GM13977 (cell line): ENCODE results near the gene ISOC1.

Experiments
- DNase-seq: peaks from one replicate; pipeline ENCODE4 v3.0.0; 2012; ENCODE audit warnings: low spot score
- in situ Hi-C: fragments of 300-500 bp; cut with MboI; formaldehyde crosslinking; loops from one replicate; pipeline ENCODE4 v1.12.0; 2022; ENCODE audit warnings: low sequenced_read_pairs, low pct_unique_long_range_greater_than_20kb, mixed read lengths, inconsistent platforms; ENCODE audit not compliant: unreplicated experiment
- TF ChIP-seq, protein P1 (sequence below): IDR thresholded peaks from 2 replicates; pipeline ENCODE4 v1.5.1; 2012; ENCODE audit warnings: mild to moderate bottlenecking, control low read depth; ENCODE audit not compliant: insufficient read depth; ENCODE audit errors: extremely low read depth, missing control alignments

Gene ISOC1

DNA sequence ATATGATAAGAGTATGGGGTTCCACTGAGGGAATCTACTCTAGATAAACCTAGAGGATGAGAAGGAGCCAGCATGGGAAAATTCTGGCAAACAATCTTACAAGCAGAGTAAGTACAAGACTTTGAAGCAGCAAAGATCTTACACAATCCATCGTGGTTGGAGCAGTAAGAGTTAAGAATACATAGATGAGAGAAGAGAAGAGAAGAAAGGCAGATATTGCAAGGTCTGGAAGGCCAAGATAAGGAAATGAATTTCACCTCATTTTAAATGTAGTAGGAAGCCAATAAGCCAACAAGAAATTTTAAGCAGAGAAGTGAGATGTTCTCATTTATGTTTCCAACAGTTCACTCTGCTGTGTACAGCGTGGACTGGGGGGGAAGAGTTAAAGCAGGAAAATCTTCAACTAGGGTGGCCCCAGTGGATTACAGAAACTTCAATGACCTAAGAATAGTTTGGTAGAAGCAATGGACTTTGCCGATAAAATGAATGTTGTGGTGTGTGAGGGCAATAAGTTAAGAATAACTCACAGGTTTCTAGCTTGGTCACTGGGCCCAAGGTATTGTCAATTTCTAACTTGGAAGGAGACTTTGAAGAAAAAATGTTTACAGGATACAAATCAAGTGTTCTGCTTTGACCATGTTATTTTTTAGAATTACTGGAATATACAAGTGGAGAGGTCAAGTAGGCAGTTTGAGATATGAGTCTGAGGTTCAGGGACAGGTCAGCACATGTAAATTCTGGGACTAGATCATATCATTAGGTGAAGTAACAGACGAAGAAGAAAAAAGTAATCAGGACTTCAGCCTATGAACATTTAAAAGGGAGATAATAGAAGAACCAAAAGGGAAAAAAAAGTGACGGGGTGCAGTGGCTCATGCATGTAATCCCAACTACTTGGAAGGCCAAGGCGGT lies 12.1 kb upstream of the ISOC1 start:
- in situ Hi-C loops: no loop called here
- TF ChIP-seq, protein P1, sequence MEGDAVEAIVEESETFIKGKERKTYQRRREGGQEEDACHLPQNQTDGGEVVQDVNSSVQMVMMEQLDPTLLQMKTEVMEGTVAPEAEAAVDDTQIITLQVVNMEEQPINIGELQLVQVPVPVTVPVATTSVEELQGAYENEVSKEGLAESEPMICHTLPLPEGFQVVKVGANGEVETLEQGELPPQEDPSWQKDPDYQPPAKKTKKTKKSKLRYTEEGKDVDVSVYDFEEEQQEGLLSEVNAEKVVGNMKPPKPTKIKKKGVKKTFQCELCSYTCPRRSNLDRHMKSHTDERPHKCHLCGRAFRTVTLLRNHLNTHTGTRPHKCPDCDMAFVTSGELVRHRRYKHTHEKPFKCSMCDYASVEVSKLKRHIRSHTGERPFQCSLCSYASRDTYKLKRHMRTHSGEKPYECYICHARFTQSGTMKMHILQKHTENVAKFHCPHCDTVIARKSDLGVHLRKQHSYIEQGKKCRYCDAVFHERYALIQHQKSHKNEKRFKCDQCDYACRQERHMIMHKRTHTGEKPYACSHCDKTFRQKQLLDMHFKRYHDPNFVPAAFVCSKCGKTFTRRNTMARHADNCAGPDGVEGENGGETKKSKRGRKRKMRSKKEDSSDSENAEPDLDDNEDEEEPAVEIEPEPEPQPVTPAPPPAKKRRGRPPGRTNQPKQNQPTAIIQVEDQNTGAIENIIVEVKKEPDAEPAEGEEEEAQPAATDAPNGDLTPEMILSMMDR: no peak
- no peak for DNase-seq

DNA sequence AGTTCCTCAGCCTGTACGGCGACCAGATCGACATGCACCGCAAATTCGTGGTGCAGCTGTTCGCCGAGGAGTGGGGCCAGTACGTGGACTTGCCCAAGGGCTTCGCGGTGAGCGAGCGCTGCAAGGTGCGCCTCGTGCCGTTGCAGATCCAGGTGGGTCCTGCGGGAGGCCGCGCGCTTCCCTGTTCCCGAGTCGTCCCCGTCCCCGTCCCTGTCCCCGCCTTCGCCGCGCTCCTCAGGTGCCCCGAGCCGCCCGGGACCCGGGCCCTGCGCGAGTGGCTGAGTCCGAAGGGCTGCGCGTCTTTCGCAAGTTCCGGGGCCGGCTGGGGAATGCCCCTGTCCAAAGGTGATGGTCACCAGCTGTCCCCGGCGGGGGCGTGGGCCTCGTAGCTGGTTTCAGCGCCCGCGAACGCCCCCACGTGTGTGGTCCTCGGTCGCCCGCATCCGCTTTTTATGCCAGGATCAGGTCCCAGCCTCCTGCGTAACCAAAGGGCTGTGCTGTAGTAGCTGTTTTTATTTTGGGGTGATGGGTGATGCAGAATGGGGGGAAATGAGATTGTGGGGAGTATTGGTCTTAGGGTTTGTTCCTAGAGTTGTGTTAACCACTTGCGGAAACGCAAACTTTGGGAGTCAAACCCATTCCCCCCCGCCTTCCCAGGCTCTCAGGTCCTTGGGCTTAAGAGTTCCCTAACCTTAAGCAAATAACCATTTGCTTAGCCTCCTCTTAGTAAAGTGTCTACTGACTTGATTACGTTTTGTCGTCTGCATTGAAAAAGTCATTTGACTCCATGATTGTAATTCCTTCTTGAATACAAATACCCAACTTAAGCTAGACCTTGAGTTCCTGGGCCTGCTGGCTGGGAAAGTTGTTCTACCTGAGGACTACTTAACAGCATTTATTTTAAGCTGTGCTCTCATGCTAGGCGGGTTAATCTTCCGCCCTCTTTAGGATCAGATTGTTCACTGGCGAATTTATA lies 663 bp downstream of the ISOC1 start:
- TF ChIP-seq, protein P1: no peak
- DNase-seq: peak; percentile 71
- in situ Hi-C loops: no loop called here

DNA sequence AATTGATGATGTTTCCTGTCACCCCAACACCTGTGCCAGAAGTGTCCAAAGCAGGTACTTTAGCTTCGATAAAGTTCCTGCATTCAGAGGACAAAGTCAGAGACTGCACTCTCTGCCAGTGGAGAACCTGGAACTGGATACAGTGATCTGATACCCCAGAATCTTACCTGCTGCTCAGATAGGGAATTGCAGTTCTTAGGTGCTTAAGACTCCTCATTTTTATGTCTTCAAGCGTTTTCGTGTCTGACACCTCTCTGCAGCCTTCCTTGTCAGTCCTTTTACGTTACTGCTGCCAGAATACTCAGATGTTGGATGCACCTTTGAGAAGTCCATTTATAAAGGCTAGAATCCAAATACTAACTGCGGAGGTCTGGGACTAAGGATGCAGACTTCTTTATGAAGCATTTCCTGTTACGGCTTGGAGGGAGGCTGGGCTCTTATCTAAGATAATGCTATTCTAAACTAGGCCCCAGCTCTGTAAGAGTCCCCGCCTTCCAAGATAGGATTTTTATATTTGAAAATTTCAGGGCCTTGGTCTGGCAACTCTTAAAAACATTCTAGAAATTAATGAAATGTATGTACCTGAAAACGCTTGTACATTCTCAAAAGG lies 1.9 kb downstream of the ISOC1 start:
- TF ChIP-seq, protein P1: no peak
- in situ Hi-C loops: no loop called here
- no peak for DNase-seq

DNA sequence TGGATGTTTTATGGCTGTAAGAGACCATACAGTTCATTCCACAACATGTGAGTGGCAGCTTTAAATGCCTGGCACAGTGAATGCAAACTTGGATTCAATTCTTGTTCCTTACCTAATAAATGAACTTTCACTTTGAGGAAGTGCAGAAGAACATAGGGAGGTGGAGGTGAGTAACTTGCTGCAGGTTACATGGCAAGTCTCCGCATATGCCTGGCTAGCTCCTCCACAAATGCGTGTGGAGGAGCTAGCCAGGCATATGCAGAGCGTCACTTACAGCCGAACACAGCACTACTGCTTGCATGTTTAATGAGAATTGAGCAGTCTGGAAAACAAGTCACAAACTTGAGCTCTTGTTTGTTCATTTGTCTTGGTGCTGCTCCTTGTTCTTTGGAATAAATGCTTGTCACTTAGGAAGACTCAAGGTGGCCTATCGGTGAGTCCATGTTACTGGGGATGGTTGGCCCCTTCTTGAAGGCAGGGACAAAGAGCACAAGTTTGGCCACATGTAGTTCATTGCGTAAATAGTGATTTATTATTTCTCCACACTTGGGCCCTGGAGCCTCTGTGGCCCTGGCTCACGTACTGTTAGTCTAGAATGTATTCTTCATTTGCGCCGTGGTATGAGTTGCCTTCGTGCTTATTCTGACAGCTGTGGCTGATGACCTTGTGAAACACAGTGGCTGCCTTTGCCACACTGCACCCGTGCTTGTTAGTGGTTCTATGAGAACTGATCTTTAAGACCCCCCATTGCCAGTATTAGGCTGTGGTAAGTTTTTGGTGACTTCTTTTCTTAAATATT lies 3.1 kb downstream of the ISOC1 start:
- TF ChIP-seq, protein P1: no peak
- in situ Hi-C loops: no loop called here
- DNase-seq: no peak

DNA sequence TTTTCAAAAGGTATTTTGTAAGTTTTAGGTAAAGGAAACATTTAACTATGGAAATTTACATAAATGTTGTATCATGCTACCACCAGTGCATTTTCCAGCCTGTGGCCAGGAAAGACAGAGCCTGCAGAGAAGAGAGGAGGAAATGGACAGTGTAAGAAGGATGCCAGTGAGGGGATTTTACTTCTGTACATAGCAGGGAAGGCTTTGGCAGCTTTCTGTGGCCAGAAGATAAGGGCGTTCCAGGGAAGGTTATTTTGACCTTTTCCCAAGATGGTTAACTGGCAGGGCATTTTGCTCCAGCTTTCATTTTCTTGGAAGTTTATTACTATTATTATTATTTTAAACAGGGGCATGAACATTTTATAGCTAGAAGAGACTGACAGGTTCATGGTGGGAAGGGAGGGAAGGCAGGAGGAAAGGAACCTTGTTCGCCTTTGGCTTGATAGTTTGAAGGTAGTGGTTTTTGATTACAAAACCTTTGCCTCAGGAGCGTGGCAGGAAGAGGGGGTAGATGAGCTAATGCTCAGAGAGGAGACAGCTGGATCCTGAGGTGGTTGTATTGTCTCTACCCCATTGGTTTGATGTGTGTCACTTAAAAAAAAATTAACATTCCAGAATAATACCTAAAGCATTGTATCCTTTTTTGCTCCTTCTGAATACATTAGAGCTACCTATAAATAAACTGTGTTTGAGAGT lies 4.1 kb downstream of the ISOC1 start:
- TF ChIP-seq, protein P1: no peak
- DNase-seq: no peak
- in situ Hi-C loops: no loop called here
